GM13977 (cell line): ENCODE results near the gene PLXNA4.

ENCODE experiments used
- DNase-seq: peaks from one replicate; pipeline ENCODE4 v3.0.0; 2012; ENCODE audit warnings: low spot score
- in situ Hi-C: fragments of 300-500 bp; cut with MboI; formaldehyde crosslinking; loops from one replicate; pipeline ENCODE4 v1.12.0; 2022; ENCODE audit warnings: low sequenced_read_pairs, low pct_unique_long_range_greater_than_20kb, mixed read lengths, inconsistent platforms; ENCODE audit not compliant: unreplicated experiment
- TF ChIP-seq, protein P1 (sequence below): IDR thresholded peaks from 2 replicates; pipeline ENCODE4 v1.5.1; 2012; ENCODE audit warnings: mild to moderate bottlenecking, control low read depth; ENCODE audit not compliant: insufficient read depth; ENCODE audit errors: extremely low read depth, missing control alignments

PLXNA4 gene

DNA sequence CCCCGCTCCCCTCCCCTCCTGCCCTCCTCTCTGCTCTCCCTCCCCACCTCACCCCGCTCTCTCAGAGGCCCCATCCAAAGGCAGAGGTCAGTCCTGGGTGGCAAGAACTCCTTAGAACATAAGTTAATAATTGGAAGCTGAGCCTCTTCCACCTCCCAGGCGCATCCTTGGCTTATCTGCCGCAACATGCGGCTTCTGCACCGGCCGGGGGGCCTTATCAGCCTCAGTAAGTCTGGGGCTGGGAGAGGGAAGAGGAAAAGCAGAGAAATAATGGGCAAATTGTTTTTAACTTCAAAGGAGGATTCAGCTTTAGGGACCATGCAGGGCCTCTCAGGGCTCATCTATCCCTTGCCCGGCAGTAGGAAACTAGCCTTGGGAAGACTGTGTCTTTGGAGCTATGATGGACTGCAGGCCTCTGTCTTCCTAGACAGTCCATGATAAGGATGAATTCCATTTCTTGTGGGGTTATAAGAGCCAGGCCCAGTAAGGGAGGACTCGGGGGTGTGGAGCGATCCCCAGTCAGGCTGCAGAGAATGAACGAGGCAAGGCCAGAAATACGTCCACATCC lies 411.6 kb downstream of the PLXNA4 start:
- TF ChIP-seq, protein P1, sequence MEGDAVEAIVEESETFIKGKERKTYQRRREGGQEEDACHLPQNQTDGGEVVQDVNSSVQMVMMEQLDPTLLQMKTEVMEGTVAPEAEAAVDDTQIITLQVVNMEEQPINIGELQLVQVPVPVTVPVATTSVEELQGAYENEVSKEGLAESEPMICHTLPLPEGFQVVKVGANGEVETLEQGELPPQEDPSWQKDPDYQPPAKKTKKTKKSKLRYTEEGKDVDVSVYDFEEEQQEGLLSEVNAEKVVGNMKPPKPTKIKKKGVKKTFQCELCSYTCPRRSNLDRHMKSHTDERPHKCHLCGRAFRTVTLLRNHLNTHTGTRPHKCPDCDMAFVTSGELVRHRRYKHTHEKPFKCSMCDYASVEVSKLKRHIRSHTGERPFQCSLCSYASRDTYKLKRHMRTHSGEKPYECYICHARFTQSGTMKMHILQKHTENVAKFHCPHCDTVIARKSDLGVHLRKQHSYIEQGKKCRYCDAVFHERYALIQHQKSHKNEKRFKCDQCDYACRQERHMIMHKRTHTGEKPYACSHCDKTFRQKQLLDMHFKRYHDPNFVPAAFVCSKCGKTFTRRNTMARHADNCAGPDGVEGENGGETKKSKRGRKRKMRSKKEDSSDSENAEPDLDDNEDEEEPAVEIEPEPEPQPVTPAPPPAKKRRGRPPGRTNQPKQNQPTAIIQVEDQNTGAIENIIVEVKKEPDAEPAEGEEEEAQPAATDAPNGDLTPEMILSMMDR: no peak
- in situ Hi-C loops: no loop called here
- no peak for DNase-seq

DNA sequence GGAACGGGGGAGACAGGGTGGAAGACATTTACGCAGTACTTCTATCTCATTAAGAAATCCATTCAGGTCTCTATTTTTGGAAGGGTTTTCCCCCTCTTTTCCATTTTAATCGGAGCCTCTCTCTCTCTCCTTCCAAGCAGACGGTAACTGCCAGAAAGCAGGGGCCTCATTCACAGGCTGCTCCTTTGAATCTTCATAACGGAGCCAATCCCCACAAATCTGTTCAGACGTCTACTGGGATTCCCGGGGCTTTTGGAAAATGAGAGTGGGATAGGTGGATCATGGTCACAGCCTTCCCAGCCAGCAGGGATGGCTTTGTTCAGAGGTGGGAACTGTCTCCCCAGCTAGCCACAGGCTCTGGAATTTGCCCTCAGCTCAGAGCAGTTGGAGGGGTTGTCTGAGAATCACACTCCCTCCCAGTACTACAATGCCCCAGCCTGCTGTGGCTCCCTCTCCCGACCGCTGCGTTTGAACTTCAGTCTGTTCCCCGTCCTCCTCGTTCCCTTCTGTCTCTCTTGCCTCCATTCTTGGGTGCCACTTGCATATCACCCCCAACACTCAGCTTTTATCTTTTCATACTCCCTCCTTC lies 413.6 kb downstream of the PLXNA4 start:
- TF ChIP-seq, protein P1: no peak

DNA sequence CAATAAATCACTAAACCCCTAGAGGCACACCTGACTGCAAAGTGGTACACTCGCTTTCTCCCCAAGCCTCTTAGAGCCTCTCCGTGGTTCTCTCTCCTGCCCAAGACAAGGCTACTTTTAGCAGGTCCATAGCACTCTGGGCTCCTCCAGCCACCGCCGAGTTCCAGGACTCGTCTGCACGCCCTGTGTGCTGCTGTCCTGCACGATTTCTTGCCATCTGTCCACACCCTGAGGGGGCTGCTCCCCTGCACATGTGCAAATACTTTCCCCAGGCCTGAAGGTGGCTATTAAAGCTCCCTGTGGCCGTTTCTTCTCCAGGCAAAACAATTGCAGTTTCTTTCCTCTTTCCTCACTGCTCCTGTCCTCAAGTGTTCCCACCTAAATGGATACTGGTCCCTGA lies 414.3 kb downstream of the PLXNA4 start:
- in situ Hi-C loops: no loop called here
- no peak for DNase-seq
- TF ChIP-seq, protein P1: no peak

More for the DNA sequence above, 413.6 kb downstream of the PLXNA4 start:
- in situ Hi-C loops: no loop called here
- no peak for DNase-seq

DNA sequence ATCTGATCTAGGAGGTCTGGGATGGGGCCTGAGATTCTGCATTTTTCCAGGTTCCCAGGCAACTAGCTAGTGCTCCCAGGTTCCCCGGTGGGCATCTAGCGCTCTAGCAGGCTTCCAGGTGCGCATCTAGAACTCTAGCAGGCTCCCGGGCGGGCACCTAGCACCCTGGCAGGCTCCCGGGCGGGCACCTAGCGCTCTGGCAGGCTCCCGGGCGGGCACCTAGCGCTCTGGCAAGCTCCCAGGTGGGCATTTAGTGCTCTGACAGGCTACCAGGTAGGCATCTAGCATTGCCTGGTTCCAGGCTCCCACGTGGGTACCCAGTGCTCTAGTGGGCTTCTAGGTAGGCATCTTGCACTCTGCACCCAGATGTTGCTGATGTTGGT lies 414.7 kb downstream of the PLXNA4 start:
- TF ChIP-seq, protein P1: no peak
- DNase-seq: no peak
- in situ Hi-C loops: no loop called here

DNA sequence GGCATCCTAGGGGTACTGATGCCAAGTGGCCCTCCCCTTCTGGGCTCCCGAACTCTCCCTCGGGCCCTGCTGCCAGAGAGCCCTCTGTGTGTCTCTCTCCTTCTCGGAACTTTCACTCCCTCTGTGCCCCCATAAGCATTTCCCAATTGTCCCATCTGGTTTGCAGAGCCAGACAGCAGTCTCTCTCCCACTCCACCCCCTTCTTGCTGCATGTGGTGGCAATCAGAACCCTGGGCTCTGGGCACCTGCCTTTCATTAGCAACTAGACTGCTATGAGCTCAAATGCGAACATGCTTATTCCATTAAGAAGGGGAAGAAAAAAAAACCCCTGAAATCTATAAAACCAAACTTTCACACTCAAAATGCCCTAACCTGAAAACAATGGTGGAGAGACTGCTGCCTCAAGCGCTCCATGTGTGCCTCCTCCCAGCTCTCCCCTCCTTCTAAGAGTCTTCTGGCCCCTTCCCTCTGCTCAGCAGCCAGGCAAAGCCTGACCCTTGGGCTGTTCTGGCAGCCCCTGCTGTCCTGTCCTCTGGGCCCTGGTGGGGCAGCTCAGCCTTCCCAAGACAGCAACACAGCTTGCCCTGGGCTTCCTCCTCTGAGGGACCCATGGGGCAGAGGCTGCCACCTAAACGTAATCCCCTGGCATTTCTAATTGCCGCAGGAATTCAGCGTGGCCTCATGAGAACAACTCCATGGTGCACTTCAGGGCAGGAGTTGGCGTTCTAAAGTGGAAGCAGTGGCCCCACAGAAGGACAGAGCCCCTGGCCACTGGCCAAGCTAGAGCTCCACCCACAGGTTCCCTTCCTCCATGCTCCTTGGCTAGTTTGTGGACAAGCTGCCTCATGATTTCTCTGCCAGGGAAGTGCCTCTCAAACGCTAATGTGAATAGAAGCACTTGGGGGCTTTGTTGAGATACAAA lies 415.4 kb downstream of the PLXNA4 start:
- TF ChIP-seq, protein P1: no peak
- DNase-seq: no peak
- in situ Hi-C loops: no loop called here

DNA sequence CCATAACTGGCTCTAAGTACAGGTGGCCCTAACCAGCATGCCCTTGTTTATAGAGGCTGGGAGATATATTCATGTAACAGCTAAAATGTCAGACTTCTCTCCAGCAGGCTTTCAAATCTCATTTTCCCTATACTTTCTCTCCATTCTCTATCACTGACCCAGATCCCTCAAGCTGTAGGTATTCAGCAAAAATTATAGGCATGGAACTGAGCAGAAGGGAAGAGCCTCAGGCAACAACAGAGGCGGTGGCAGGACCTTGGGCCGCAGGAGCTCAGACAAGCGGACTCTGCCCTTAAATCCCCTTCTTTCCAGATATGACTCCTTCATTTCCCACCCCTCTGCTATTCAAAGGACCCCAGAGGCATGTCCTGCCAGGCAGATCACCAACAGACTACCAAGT lies 417.4 kb downstream of the PLXNA4 start:
- TF ChIP-seq, protein P1: no peak
- in situ Hi-C loops: no loop called here
- DNase-seq: no peak
